ENCODE results near the gene CMTM5. TPM values are rescaled to one million over a fixed set of nuclear protein-coding genes. Genes with fewer than 3 reads are reported as not detected.

Gene CMTM5
- total RNA-seq, 1 donor from 2014 or later = not detected

DNA sequence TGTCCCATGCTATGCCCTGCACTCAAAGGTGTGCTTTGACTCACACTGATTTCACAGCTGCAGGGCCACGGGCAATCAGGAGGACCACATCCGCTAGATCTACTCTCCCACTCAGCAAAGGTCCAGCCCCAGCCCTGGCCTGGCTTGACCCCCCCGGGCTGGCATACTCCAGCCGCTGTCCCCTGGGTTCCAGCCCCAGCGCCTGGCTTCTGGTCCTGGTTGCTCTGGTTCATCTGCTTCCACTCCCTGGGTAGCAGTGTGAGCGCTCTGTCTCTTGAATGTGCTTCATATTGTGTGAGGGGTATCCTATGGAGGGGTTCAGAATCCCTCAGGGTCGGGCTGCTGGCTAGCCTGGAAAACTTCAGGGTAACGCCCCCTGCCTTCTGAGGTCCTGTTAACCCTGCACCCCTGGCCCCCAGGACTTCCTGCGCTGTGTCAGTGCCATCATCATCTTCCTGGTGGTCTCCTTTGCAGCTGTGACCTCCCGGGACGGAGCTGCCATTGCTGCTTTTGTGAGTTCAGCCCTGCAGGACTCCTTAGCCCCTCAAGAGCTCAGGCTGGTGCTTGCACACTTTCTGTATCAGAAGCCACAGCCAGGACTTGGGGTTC is 1.9 kb downstream of the CMTM5 start:
- H3K27me3 ChIP-seq = no peaks in the 10 kb centered on the region
- intact Hi-C loops (cut with DNase I) = no loop called here
- H3K27ac ChIP-seq = no peak overlapping the region
- H3K4me3 ChIP-seq = no peak overlapping the region
- no peaks in the 10 kb centered on the region for H3K9me3 ChIP-seq
- no peak for DNase-seq (ENCODE audit: extremely low spot score in 2 of 2)
- H3K4me1 ChIP-seq = no peaks in the 10 kb centered on the region
- no peaks in the 10 kb centered on the region for H3K36me3 ChIP-seq
- TF ChIP-seq POLR2A (IDR thresholded peaks at IDR 0.05) (no peak), POLR2AphosphoS5 (IDR thresholded peaks at IDR 0.05; ENCODE audit: insufficient read depth in 1 of 2, low read depth in 1 of 2) (no peak)
- TF ChIP-seq, protein P1, sequence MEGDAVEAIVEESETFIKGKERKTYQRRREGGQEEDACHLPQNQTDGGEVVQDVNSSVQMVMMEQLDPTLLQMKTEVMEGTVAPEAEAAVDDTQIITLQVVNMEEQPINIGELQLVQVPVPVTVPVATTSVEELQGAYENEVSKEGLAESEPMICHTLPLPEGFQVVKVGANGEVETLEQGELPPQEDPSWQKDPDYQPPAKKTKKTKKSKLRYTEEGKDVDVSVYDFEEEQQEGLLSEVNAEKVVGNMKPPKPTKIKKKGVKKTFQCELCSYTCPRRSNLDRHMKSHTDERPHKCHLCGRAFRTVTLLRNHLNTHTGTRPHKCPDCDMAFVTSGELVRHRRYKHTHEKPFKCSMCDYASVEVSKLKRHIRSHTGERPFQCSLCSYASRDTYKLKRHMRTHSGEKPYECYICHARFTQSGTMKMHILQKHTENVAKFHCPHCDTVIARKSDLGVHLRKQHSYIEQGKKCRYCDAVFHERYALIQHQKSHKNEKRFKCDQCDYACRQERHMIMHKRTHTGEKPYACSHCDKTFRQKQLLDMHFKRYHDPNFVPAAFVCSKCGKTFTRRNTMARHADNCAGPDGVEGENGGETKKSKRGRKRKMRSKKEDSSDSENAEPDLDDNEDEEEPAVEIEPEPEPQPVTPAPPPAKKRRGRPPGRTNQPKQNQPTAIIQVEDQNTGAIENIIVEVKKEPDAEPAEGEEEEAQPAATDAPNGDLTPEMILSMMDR (IDR thresholded peaks at IDR 0.05) = no peak

DNA sequence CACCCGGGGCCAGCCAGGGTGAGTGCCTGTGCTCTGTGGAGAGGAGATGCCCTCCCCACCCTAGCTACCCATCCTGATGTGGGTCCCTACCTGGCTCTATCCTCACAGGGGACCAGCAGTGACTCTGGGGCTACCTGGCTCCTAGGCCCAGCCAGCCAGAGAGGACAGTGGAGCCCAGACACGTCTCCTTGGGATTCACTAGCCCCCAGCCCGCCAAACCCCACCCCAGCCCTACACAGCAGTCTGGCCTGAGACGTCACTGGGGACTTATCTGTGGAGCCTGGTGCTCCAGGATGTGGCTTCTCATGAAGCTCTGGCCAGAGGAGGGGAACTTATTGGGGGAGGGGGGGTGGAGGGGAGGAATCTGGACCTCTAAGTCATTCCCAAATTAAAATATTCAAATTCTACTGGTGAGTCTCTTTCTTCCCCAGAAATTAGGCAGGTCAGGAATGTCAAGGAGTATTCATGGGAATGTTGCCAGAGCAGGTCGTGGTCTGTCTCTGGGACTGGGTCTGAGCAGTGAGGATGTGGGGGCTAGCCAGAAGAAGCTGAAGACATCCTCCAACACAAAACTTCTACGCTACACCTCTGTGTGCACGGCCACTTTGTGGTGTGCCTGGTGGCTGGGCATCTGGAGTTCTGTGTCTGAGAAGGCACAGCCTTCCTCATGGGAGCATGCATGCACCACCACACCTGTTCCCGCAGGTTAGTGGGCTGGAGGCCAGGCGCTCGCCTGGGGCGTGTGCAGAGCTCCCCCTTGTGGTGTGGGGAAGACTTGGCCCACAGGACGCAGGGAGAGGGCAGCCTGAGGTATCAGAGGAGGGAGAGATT is 2.7 kb downstream of the CMTM5 start:
- no peak overlapping the region for H3K27ac ChIP-seq
- intact Hi-C loops (cut with DNase I) = no loop called here
- H3K27me3 ChIP-seq = no peaks in the 10 kb centered on the region
- no peaks in the 10 kb centered on the region for H3K9me3 ChIP-seq
- no peak for DNase-seq (ENCODE audit: extremely low spot score in 2 of 2)
- no peaks in the 10 kb centered on the region for H3K4me1 ChIP-seq
- H3K4me3 ChIP-seq = no peak overlapping the region
- TF ChIP-seq, protein P1 (IDR thresholded peaks at IDR 0.05) = peak; percentile 74 to 88 (median 83)
- peak; percentile 33 to 54 for TF ChIP-seq POLR2AphosphoS5 (IDR thresholded peaks at IDR 0.05; ENCODE audit: insufficient read depth in 1 of 2, low read depth in 1 of 2)
- TF ChIP-seq POLR2A (IDR thresholded peaks at IDR 0.05) = no peak
- no peaks in the 10 kb centered on the region for H3K36me3 ChIP-seq

DNA sequence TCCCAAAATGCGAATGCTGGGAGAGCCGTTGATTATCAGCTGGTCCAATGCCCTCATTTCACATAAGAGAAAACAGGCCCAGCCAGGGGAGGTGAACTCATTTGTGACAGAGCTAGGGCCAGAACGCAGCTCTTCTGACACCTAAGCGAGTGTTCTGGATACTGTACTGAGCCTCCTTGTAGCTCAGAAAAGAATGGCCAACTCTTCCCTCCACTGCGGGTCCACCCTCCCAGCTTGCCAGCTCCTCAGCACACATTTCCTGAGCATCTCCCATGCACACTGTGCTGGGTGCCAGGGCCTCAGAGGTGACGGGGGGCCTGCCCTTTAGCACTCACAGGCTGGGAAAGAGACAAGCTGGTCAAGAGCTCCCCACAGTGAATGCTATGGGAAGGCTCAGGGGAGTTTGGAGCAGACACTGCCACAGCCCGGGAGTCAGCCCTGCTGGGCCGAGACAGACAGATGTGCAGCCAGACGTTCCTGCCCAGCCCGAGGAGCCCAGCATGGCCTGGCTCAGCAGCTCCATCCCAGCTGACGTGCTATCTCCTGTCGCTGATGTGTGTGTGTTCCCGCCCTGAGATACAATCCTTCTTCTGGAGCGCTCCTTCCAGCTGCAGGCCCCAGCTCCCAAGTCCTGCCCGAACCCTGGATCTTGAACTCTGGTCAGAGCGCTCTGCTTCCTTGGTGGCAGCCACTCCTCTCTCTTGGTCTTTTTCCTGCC is 3.5 kb downstream of the CMTM5 start:
- Histone ChIP-seq H3K4me1 (no peaks in the 10 kb centered on the region), H3K36me3 (no peaks in the 10 kb centered on the region), H3K27me3 (no peaks in the 10 kb centered on the region), H3K27ac (no peak overlapping the region), H3K9me3 (no peaks in the 10 kb centered on the region), H3K4me3 (no peak overlapping the region)
- no peak for TF ChIP-seq POLR2A (IDR thresholded peaks at IDR 0.05)
- peak in 1 of 2 donors; percentile 0 for TF ChIP-seq POLR2AphosphoS5 (IDR thresholded peaks at IDR 0.05; ENCODE audit: insufficient read depth in 1 of 2, low read depth in 1 of 2)
- intact Hi-C loops (cut with DNase I) = no loop called here
- no peak for DNase-seq (ENCODE audit: extremely low spot score in 2 of 2)

DNA sequence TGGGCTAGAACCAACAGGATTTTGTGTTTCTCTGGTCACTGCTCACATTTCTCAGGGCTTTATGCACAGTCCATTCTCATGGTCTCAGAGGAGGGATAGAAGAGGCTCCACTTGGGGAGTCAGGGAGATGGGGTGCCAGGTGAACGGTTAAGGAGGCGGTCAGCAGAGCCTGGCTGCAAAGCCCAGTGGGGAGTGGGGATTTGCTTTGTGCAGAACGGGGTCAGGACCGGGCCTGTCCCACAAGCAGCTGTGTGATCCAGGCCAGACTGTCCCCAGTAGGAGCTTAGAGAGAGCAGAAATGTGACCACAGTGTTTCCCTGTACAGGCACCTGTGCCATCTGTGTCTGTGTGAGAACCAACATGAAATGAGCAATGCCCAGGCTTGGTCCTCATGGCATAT is 4.1 kb downstream of the CMTM5 start:
- Histone ChIP-seq H3K36me3 (no peaks in the 10 kb centered on the region), H3K4me3 (no peak overlapping the region), H3K27ac (no peak overlapping the region), H3K4me1 (no peaks in the 10 kb centered on the region), H3K9me3 (no peaks in the 10 kb centered on the region), H3K27me3 (no peaks in the 10 kb centered on the region)
- intact Hi-C loops (cut with DNase I) = no loop called here
- TF ChIP-seq, protein P1 (IDR thresholded peaks at IDR 0.05) = no peak
- no peak for TF ChIP-seq POLR2AphosphoS5 (IDR thresholded peaks at IDR 0.05; ENCODE audit: insufficient read depth in 1 of 2, low read depth in 1 of 2)
- TF ChIP-seq POLR2A (IDR thresholded peaks at IDR 0.05) = no peak
- no peak for DNase-seq (ENCODE audit: extremely low spot score in 2 of 2)

DNA sequence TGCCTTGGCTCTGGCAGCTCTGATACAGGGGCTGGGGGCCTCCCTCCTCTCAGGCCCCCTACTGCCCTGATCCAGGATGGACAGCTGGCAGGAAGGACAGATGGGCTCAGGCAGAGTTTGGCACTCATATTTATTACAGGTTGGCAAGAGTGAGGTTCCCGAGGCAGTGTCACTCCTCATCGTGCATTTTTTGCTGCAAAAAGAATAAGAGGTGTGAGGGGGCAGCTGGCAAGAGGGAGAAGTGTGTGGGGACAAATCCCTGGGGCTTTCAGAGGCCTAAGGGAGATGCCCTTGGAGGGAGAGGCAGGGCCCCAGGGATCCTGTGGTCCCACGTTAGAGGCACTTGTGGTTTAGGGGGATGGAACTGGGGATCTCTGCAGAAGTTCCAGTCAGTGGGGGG is 5.0 kb downstream of the CMTM5 start:
- DNase-seq (ENCODE audit: extremely low spot score in 2 of 2) = no peak
- no peak overlapping the region for H3K27ac ChIP-seq
- no peaks in the 10 kb centered on the region for H3K4me1 ChIP-seq
- TF ChIP-seq, protein P1 (IDR thresholded peaks at IDR 0.05) = no peak
- no peak for TF ChIP-seq POLR2AphosphoS5 (IDR thresholded peaks at IDR 0.05; ENCODE audit: insufficient read depth in 1 of 2, low read depth in 1 of 2)
- TF ChIP-seq POLR2A (IDR thresholded peaks at IDR 0.05) = no peak
- no peaks in the 10 kb centered on the region for H3K9me3 ChIP-seq
- H3K27me3 ChIP-seq = no peaks in the 10 kb centered on the region
- no peak overlapping the region for H3K4me3 ChIP-seq
- intact Hi-C loops (cut with DNase I) = no loop called here
- H3K36me3 ChIP-seq = no peaks in the 10 kb centered on the region
